CD8-positive, alpha-beta memory T cell (primary cell): ENCODE measurements around the gene MAGI2. TPM values are rescaled to one million over a fixed set of nuclear protein-coding genes. Genes with fewer than 3 reads are reported as not detected.

ENCODE experiments used
- CTCF ChIA-PET: fragments of 350-600 bp; sonication (Branson Sonifier 250); formaldehyde crosslinking; loops from one replicate; lab custom pipeline; 2021; ENCODE audit warnings: antibody characterized with exemption; lab: Charles Lee
- POLR2A ChIA-PET: fragments of 350-600 bp; sonication (Branson Sonifier 250); formaldehyde crosslinking; loops from one replicate; lab custom pipeline; 2021; ENCODE audit warnings: antibody characterized with exemption; lab: Charles Lee
- DNase-seq, 5 donors: peaks; one replicate each; pipeline versions ENCODE4 v3.0.0 to v3.0.0-alpha.2; 2020 to 2022; ENCODE audit warnings: mixed read lengths in 1 of 5
- H3K27ac ChIP-seq: one replicate; pipeline ENCODE4 v1.7.0; 2013; ENCODE audit warnings: low read depth, mild to moderate bottlenecking, low read length, moderate library complexity
- H3K27me3 ChIP-seq: 2 replicates; pipeline ENCODE4 v1.7.0; 2013; ENCODE audit warnings: low read length, mild to moderate bottlenecking; ENCODE audit not compliant: insufficient read depth, poor library complexity, severe bottlenecking
- H3K36me3 ChIP-seq: 2 replicates; pipeline ENCODE4 v1.7.0; 2013; ENCODE audit warnings: mild to moderate bottlenecking, low read length, moderate library complexity; ENCODE audit not compliant: insufficient read depth
- H3K4me1 ChIP-seq: 2 replicates; pipeline ENCODE4 v1.7.0; 2013; ENCODE audit warnings: mild to moderate bottlenecking, low read length, moderate library complexity; ENCODE audit not compliant: insufficient read depth
- H3K4me3 ChIP-seq: 2 replicates; pipeline ENCODE4 v1.7.0; 2013; ENCODE audit warnings: mild to moderate bottlenecking, low read length
- H3K9me3 ChIP-seq: 2 replicates; pipeline ENCODE4 v1.7.0; 2013; ENCODE audit warnings: mild to moderate bottlenecking, low read length
- H3K27ac Mint-ChIP-seq, 8 donors: one replicate each; pipeline ENCODE4 v1.8.0; 2020 to 2021; ENCODE audit warnings: mixed read lengths in 8 of 8, mild to moderate bottlenecking in 6 of 8, inconsistent platforms in 3 of 8, moderate library complexity in 3 of 8
- H3K27me3 Mint-ChIP-seq, 2 donors: one replicate each; pipeline ENCODE4 v1.8.0; 2020 to 2021; ENCODE audit warnings: mixed read lengths in 2 of 2, mild to moderate bottlenecking in 1 of 2, moderate library complexity in 1 of 2
- H3K36me3 Mint-ChIP-seq, 3 donors: one replicate each; pipeline ENCODE4 v1.8.0; 2020 to 2021; ENCODE audit warnings: mixed read lengths in 3 of 3, inconsistent platforms in 1 of 3, mild to moderate bottlenecking in 1 of 3
- H3K4me1 Mint-ChIP-seq, 3 donors: one replicate each; pipeline ENCODE4 v1.8.0; 2020 to 2021; ENCODE audit warnings: mixed read lengths in 3 of 3, inconsistent platforms in 1 of 3, mild to moderate bottlenecking in 1 of 3
- H3K4me3 Mint-ChIP-seq, 7 donors: one replicate each; pipeline ENCODE4 v1.8.0; 2020 to 2021; ENCODE audit warnings: mixed read lengths in 7 of 7, mild to moderate bottlenecking in 6 of 7, moderate library complexity in 4 of 7, inconsistent platforms in 2 of 7
- H3K9me3 Mint-ChIP-seq, 5 donors: one replicate each; pipeline ENCODE4 v1.8.0; 2020 to 2022; ENCODE audit warnings: mixed read lengths in 5 of 5, mild to moderate bottlenecking in 3 of 5, moderate library complexity in 2 of 5, inconsistent platforms in 1 of 5
- polyA plus RNA-seq: library from polyadenylated mRNA; unstranded; fragments of 300-500 nt; fragmentation: Illumina TruSeq; gene quantifications from one replicate; pipeline ENCODE4 v1.2.3, GENCODE V29; 2021
- total RNA-seq, 2 experiments: library from RNA; stranded (reverse); gene quantifications; one replicate each; pipeline ENCODE4 v1.2.3, GENCODE V29; 2021

MAGI2 gene
- total and polyA plus RNA-seq, 3 experiments from 2014 or later: 0.26 to 0.33 TPM; not detected in 1

DNA sequence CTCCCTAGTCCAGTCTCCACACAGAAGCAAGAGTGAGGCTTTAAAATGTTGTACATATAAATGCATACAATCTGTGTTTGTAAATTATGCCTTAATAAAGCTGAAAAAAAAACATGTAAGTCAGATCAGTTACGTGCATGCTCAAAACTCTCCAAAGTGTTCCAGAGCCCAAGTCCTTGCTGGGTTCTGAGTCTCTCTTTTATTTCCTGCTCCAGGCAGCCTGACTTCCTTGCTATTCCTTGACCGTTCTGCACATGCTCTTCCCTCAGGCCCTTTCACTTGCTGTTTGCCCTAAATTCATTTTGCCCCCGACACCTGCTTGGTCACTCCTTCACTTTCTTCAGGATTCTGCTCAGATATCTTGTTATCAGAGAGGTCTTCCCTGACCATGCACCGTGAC, 884.8 kb downstream of the MAGI2 start:
- CTCF ChIA-PET: no interaction called here
- DNase-seq: no peak

DNA sequence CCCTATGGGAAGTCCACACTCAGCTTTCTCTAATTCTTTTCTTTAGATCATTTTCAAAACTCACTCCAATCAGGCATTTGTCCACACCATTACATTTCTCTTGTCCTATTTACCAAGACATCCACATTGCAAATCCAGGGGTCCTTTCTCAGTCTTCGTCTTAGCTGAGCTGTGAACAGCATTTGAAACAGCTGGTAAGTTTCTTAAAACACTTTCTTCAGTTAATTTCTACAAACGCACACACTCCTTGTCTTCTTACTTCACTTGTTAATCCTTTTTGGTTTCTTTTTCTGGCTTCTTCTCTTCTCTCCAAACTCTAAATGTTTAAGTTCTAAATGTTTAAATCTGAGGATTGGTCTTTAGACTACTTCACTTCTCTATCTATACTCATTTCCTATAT, 885.6 kb downstream of the MAGI2 start:
- Histone ChIP-seq H3K27me3 (no peaks in the 10 kb centered on the region), H3K9me3 (no peaks in the 10 kb centered on the region), H3K27ac (no peak overlapping the region), H3K36me3 (no peaks in the 10 kb centered on the region), H3K4me1 (no peaks in the 10 kb centered on the region), H3K4me3 (no peak overlapping the region)
- POLR2A ChIA-PET: no interaction called here
- no peaks in the 10 kb centered on the region for H3K27me3 Mint-ChIP-seq
- H3K4me1 Mint-ChIP-seq: no peaks in the 10 kb centered on the region
- peaks cover 0 to 4% (median 0%) of the 10 kb centered on the region in 5 donors for H3K9me3 Mint-ChIP-seq
- DNase-seq: no peak
- H3K36me3 Mint-ChIP-seq: no peaks in the 10 kb centered on the region
- H3K4me3 Mint-ChIP-seq: no peak overlapping the region
- H3K27ac Mint-ChIP-seq: no peak overlapping the region
- CTCF ChIA-PET: no interaction called here

More for the DNA sequence above, 884.8 kb downstream of the MAGI2 start:
- Mint-ChIP-seq H3K36me3 (no peaks in the 10 kb centered on the region), H3K27me3 (no peaks in the 10 kb centered on the region), H3K27ac (no peak overlapping the region), H3K4me3 (no peak overlapping the region), H3K4me1 (no peaks in the 10 kb centered on the region), H3K9me3 (peaks cover 0 to 4% (median 0%) of the 10 kb centered on the region in 5 donors)
- POLR2A ChIA-PET: no interaction called here
- Histone ChIP-seq H3K4me3 (no peak overlapping the region), H3K27ac (no peak overlapping the region), H3K27me3 (no peaks in the 10 kb centered on the region), H3K9me3 (no peaks in the 10 kb centered on the region), H3K4me1 (no peaks in the 10 kb centered on the region), H3K36me3 (no peaks in the 10 kb centered on the region)

DNA sequence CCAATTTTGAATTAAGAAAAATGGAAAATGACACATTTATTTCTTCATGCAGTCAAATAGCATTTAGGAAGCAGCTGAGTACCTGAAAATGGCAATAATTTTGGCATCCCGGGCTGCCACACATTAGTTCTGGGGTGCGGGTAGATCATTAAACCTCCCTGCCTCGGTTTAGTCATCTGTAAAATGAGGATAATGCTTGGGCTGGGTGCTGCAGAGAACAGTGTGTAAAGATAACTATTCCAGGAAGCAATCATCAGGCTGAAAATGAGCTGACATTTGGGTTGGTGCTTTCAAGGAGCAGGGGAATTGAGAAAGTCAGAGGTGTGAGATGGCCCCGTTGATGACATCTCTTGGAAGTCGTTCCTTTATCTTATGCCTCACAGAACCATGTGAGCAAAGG, 887.7 kb downstream of the MAGI2 start:
- H3K27me3 Mint-ChIP-seq: no peaks in the 10 kb centered on the region
- H3K27ac Mint-ChIP-seq: no peak overlapping the region
- Histone ChIP-seq H3K4me1 (no peaks in the 10 kb centered on the region), H3K27ac (no peak overlapping the region), H3K36me3 (no peaks in the 10 kb centered on the region), H3K4me3 (no peak overlapping the region), H3K9me3 (no peaks in the 10 kb centered on the region), H3K27me3 (no peaks in the 10 kb centered on the region)
- DNase-seq: no peak
- H3K4me3 Mint-ChIP-seq: no peak overlapping the region
- ChIA-PET POLR2A (no interaction called here), CTCF (no interaction called here)
- H3K36me3 Mint-ChIP-seq: no peaks in the 10 kb centered on the region
- H3K4me1 Mint-ChIP-seq: no peaks in the 10 kb centered on the region
- peaks cover 0 to 3% (median 0%) of the 10 kb centered on the region in 5 donors for H3K9me3 Mint-ChIP-seq

DNA sequence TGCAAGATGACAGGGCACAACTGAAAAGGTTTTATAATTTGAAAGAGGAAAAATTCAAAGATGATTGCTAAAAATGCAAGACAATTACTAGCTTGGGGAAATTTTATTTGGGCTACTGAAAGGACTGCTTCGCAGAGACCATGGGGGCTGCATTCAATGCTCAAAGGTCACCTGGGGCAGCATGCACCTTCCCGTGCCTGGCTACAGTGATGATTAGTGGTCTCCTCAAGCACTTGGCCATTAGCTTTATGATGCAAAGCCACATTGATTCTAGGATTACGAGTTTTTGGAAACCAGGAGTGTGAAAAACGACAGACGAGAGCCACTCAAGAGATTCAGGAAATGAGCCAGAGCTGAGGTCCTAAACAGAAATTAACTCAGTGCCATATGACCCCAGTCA, 890.3 kb downstream of the MAGI2 start:
- H3K36me3 ChIP-seq: no peaks in the 10 kb centered on the region
- Mint-ChIP-seq H3K27me3 (no peaks in the 10 kb centered on the region), H3K4me3 (no peak overlapping the region), H3K27ac (no peak overlapping the region), H3K9me3 (peaks cover 0 to 4% (median 0%) of the 10 kb centered on the region in 5 donors), H3K4me1 (no peaks in the 10 kb centered on the region), H3K36me3 (no peaks in the 10 kb centered on the region)
- H3K27ac ChIP-seq: no peak overlapping the region
- no peaks in the 10 kb centered on the region for H3K4me1 ChIP-seq
- ChIA-PET POLR2A (no interaction called here), CTCF (no interaction called here)
- H3K4me3 ChIP-seq: no peak overlapping the region
- H3K9me3 ChIP-seq: no peaks in the 10 kb centered on the region
- no peak for DNase-seq
- no peaks in the 10 kb centered on the region for H3K27me3 ChIP-seq

DNA sequence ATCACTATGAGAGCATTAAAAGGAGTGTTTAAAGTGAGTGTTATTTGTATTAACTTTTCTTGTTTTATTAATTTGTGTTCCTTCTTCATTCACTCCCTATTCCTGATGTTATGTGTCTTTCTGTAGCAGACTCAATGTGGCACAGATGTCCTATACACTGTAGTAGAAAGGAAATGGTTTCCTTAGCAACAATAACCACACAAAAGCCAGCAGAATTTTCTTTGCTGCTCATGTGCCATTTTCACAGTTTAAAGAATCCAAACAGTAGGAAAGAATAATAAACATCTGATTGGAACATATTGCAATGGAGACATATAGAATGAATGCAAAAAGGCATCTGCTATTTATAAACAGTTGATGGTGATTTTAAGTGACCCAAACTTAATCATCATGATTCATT, 891.3 kb downstream of the MAGI2 start:
- Mint-ChIP-seq H3K27me3 (no peaks in the 10 kb centered on the region), H3K36me3 (no peaks in the 10 kb centered on the region), H3K4me1 (no peaks in the 10 kb centered on the region), H3K9me3 (peaks cover 0 to 4% (median 0%) of the 10 kb centered on the region in 5 donors), H3K4me3 (no peak overlapping the region), H3K27ac (no peak overlapping the region)
- no peaks in the 10 kb centered on the region for H3K27me3 ChIP-seq
- DNase-seq: no peak
- H3K4me1 ChIP-seq: no peaks in the 10 kb centered on the region
- no peak overlapping the region for H3K4me3 ChIP-seq
- H3K9me3 ChIP-seq: no peaks in the 10 kb centered on the region
- H3K27ac ChIP-seq: no peak overlapping the region
- no peaks in the 10 kb centered on the region for H3K36me3 ChIP-seq
- CTCF ChIA-PET: no interaction called here
- POLR2A ChIA-PET: no interaction called here

- Mint-ChIP-seq H3K4me3 (no peak overlapping the region), H3K27me3 (peaks cover 0 to 1% of the 10 kb centered on the region in 2 donors), H3K4me1 (no peaks in the 10 kb centered on the region), H3K36me3 (no peaks in the 10 kb centered on the region), H3K27ac (no peak overlapping the region), H3K9me3 (peaks cover 0 to 4% (median 0%) of the 10 kb centered on the region in 5 donors)
- no peaks in the 10 kb centered on the region for H3K9me3 ChIP-seq
- H3K27me3 ChIP-seq: no peaks in the 10 kb centered on the region
- POLR2A ChIA-PET: no interaction called here
- CTCF ChIA-PET: no interaction called here
- DNase-seq: no peak
- H3K4me3 ChIP-seq: no peak overlapping the region
- no peak overlapping the region for H3K27ac ChIP-seq
- H3K36me3 ChIP-seq: no peaks in the 10 kb centered on the region
- no peaks in the 10 kb centered on the region for H3K4me1 ChIP-seq
These were observed 894.9 kb downstream of the MAGI2 start for GRCh38 chr7:78558566-78558965.

GRCh38 chr7:78543976-78544375, 909.5 kb downstream of the MAGI2 start:
- Mint-ChIP-seq H3K9me3 (peaks cover 0 to 13% (median 4%) of the 10 kb centered on the region in 5 donors), H3K27me3 (no peaks in the 10 kb centered on the region), H3K27ac (no peak overlapping the region), H3K36me3 (peaks cover 0 to 4% (median 0%) of the 10 kb centered on the region in 3 donors), H3K4me1 (no peaks in the 10 kb centered on the region), H3K4me3 (no peak overlapping the region)
- no peaks in the 10 kb centered on the region for H3K27me3 ChIP-seq
- no peaks in the 10 kb centered on the region for H3K9me3 ChIP-seq
- ChIA-PET POLR2A (no interaction called here), CTCF (no interaction called here)
- no peaks in the 10 kb centered on the region for H3K36me3 ChIP-seq
- no peak overlapping the region for H3K4me3 ChIP-seq
- no peaks in the 10 kb centered on the region for H3K4me1 ChIP-seq
- no peak overlapping the region for H3K27ac ChIP-seq
- no peak for DNase-seq

GRCh38 chr7:78542981-78543380, 910.5 kb downstream of the MAGI2 start:
- no peak overlapping the region for H3K27ac Mint-ChIP-seq

DNA sequence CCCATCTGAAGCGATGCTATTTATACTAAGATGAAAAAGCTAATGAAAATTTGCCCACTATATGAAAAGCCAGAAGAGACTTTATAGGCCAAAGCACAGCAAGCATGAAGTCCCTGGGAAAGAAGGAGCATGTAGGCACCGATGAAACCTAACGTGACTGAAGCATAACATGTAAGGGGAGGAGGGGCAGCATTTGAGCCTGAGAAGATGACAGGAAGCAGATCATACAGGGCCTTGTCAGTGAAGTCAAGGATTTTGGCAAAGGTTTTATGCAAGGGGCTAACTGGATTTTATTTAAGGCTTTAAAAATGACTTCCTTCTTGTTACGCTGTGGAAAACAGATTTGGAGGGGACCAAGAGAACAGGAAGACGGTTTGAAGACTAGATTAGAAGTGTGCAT, 910.9 kb downstream of the MAGI2 start:
- H3K4me3 Mint-ChIP-seq: no peak overlapping the region

More at GRCh38 chr7:78542981-78543380, 910.5 kb downstream of the MAGI2 start:
- Histone ChIP-seq H3K27me3 (no peaks in the 10 kb centered on the region), H3K4me1 (no peaks in the 10 kb centered on the region), H3K4me3 (no peak overlapping the region), H3K36me3 (no peaks in the 10 kb centered on the region), H3K9me3 (no peaks in the 10 kb centered on the region), H3K27ac (no peak overlapping the region)
- no peak for DNase-seq
- POLR2A ChIA-PET: no interaction called here
- H3K9me3 Mint-ChIP-seq: peaks cover 0 to 13% (median 4%) of the 10 kb centered on the region in 5 donors
- peaks cover 0 to 4% (median 0%) of the 10 kb centered on the region in 3 donors for H3K36me3 Mint-ChIP-seq
- H3K4me1 Mint-ChIP-seq: no peaks in the 10 kb centered on the region
- H3K27me3 Mint-ChIP-seq: no peaks in the 10 kb centered on the region
- CTCF ChIA-PET: no interaction called here
- H3K4me3 Mint-ChIP-seq: no peak overlapping the region

More for the DNA sequence above, 910.9 kb downstream of the MAGI2 start:
- H3K4me1 ChIP-seq: no peaks in the 10 kb centered on the region
- H3K27me3 Mint-ChIP-seq: no peaks in the 10 kb centered on the region
- H3K4me1 Mint-ChIP-seq: no peaks in the 10 kb centered on the region
- H3K4me3 ChIP-seq: no peak overlapping the region
- ChIA-PET CTCF (no interaction called here), POLR2A (no interaction called here)
- peaks cover 0 to 4% (median 0%) of the 10 kb centered on the region in 3 donors for H3K36me3 Mint-ChIP-seq
- peaks cover 2 to 13% (median 4%) of the 10 kb centered on the region in 5 donors for H3K9me3 Mint-ChIP-seq
- H3K9me3 ChIP-seq: no peaks in the 10 kb centered on the region
- H3K36me3 ChIP-seq: no peaks in the 10 kb centered on the region
- no peak for DNase-seq
- no peak overlapping the region for H3K27ac Mint-ChIP-seq
- no peaks in the 10 kb centered on the region for H3K27me3 ChIP-seq
- H3K27ac ChIP-seq: no peak overlapping the region
